ENCODE measurements around the gene NGFR. TPM values are rescaled to one million over a fixed set of nuclear protein-coding genes. Genes with fewer than 3 reads are reported as not detected.

NGFR gene
- total RNA-seq, 4 donors from 2014 or later, result 10.6 to 21.3 (median 16.1) TPM

- H3K36me3 ChIP-seq, result no peaks in the 10 kb centered on the region
- no peak overlapping the region for H3K4me3 ChIP-seq
- no peak overlapping the region for H3K27ac ChIP-seq
- 26 to 50% methylated on average over 3 to 8 of the region's 30 CpGs for WGBS, 2 donors (ENCODE audit: low coverage in 1 of 2)
- peaks cover 6% of the 10 kb centered on the region for H3K27me3 ChIP-seq
- ATAC-seq, result peak; percentile 80
- H3K4me1 ChIP-seq, result peaks cover 0 to 10% (median 0%) of the 10 kb centered on the region in 3 donors
- TF ChIP-seq CTCF (IDR thresholded peaks at IDR 0.05) (peak in 3 of 4 experiments; percentile 95 to 99 (median 97)), POLR2AphosphoS5 (IDR thresholded peaks at IDR 0.05) (no peak)
- no peaks in the 10 kb centered on the region for H3K9me3 ChIP-seq
Observed at GRCh38 chr17:49556223-49556943, 61.3 kb downstream of the NGFR start.

- no peak for ATAC-seq
- H3K27ac ChIP-seq, result no peak overlapping the region
- H3K4me3 ChIP-seq, result no peak overlapping the region
Observed at GRCh38 chr17:49557312-49558024, 62.4 kb downstream of the NGFR start.

More at GRCh38 chr17:49557312-49558024, 62.4 kb downstream of the NGFR start:
- H3K36me3 ChIP-seq, result no peaks in the 10 kb centered on the region
- WGBS, 2 donors (ENCODE audit: low coverage in 1 of 2), result 18 to 24% methylated on average over 9 of the region's 9 CpGs
- H3K9me3 ChIP-seq, result no peaks in the 10 kb centered on the region
- peaks cover 6% of the 10 kb centered on the region for H3K27me3 ChIP-seq
- TF ChIP-seq EP300 (IDR thresholded peaks at IDR 0.05) (no peak), CTCF (IDR thresholded peaks at IDR 0.05) (peak; percentile 16 to 65 (median 48))
- H3K4me1 ChIP-seq, result peaks cover 0 to 10% (median 0%) of the 10 kb centered on the region in 3 donors

Small RNA genes within 50 kb of the gene (small RNA-seq; reads per million reads assigned to genes)
- gene MIR6165, result 0 reads per million in 4 donors

Other genes with a start within 250 kb of the NGFR start
- gene ZNF652, start 133.0 kb upstream of the NGFR start, total RNA-seq, result 100 to 1,000 TPM in 2 of 4 donors, 10 to 100 TPM in 2; 56.0 to 124 (median 92.2) TPM
- 100 to 1,000 TPM in 3 of 4 donors, 10 to 100 TPM in 1; 98.7 to 108 (median 102) TPM for gene PHB1, start 80.4 kb upstream of the NGFR start, total RNA-seq
- 10 to 100 TPM; 24.4 to 26.4 (median 25.0) TPM for gene NXPH3, start 80.6 kb downstream of the NGFR start, total RNA-seq
- 100 to 1,000 TPM; 159 to 268 (median 176) TPM for gene SPOP, start 182.8 kb downstream of the NGFR start, total RNA-seq
- 10 to 100 TPM; 17.9 to 35.6 (median 19.5) TPM for gene SLC35B1, start 212.7 kb downstream of the NGFR start, total RNA-seq

Data from gastroesophageal sphincter (tissue), 4 donors.